Fibroblast of lung (primary cell): ENCODE results near the gene ZFYVE28.

Experiments
- CTCF ChIP-seq, 2 donors: IDR thresholded peaks in 1 of 2; conservative IDR thresholded peaks in 1 of 2; 1 replicate in 1 of 2; 2 replicates in 1 of 2; pipeline ENCODE4 v1.5.1; 2011 to 2012; ENCODE audit warnings: low read length in 2 of 2, control low read depth in 1 of 2, inconsistent platforms in 1 of 2, low read depth in 1 of 2, mild to moderate bottlenecking in 1 of 2
- EZH2 ChIP-seq: IDR thresholded peaks from 2 replicates; pipeline ENCODE4 v1.5.1; 2012; ENCODE audit warnings: low read length, control low read depth, mild to moderate bottlenecking; ENCODE audit errors: missing control alignments

DNA sequence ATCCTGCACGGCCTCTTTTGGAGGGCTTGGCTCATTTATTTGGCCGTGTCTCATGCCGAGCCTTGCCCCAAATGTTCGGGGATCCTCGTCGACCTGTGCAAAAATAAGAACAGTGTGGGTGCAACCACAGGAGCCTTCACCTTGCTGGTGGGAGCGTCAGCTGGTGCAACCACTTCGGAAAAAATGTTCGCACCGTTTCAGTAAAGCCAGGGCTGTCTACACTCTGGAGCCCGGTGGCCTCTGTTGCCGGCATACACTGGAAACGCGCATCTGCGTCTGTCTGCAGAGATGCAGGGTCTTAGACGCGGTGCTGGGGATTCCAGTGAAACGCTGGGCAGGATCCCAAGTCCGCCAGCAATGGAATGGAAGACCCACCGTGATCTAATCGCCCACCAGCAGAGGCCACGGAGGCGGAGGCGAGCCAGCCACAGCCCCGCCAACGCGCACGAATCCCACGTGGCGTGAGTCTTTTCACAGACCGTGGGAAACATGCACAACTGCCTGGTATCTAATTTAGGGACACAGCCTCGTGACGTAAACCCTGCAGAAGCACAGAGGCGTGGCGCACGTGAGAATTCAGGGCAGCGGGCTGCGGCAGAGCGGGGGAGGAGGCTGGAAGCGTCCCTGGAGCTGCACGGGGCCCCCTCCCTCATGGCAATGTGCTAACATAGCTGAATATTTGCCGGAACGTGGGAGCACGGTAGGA, 142.7 kb downstream of the ZFYVE28 start:
- TF ChIP-seq EZH2 (no peak), CTCF (conservative IDR thresholded peaks at IDR 0.05 in 1 of 2, IDR thresholded peaks at IDR 0.05 in 1 of 2; ENCODE audit: low read depth in 1 of 2, low read length in 2 of 2) (no peak)
